AG04449 (cell line): ENCODE data around the gene LIPE.

ENCODE experiments used
- CTCF ChIA-PET: fragments of 350-600 bp; formaldehyde crosslinking; extraction: SDS; loops from one replicate; lab custom pipeline; 2021; ENCODE audit warnings: antibody characterized with exemption; lab: Yijun Ruan, JAX
- POLR2A ChIA-PET: fragments of 400-600, 350-600 bp; formaldehyde crosslinking; extraction: SDS; loops from one replicate; lab custom pipeline; 2020; ENCODE audit warnings: antibody characterized with exemption, inconsistent platforms; lab: Yijun Ruan, JAX
- DNase-seq: peaks from one replicate; pipeline ENCODE4 v3.0.0-alpha.2; 2010; ENCODE audit warnings: low read depth, low spot score
- H3K4me3 ChIP-seq: 2 replicates; pipeline ENCODE4 v1.5.1; 2011; ENCODE audit warnings: low read depth, mild to moderate bottlenecking, control low read depth, low read length
- CTCF ChIP-seq: IDR thresholded peaks from one replicate; pipeline ENCODE4 v1.5.1; 2011; ENCODE audit warnings: mild to moderate bottlenecking, moderate library complexity, low read length, control low read depth, inconsistent platforms; ENCODE audit not compliant: insufficient read depth; ENCODE audit errors: missing control alignments

The LIPE gene

GRCh38 chr19:42361545-42361910 lies 65.7 kb downstream of the LIPE start:
- H3K4me3 ChIP-seq: no peak overlapping the region
- CTCF ChIA-PET: no interaction called here
- POLR2A ChIA-PET: no interaction called here
- no peak for TF ChIP-seq CTCF
- DNase-seq: no peak

DNA sequence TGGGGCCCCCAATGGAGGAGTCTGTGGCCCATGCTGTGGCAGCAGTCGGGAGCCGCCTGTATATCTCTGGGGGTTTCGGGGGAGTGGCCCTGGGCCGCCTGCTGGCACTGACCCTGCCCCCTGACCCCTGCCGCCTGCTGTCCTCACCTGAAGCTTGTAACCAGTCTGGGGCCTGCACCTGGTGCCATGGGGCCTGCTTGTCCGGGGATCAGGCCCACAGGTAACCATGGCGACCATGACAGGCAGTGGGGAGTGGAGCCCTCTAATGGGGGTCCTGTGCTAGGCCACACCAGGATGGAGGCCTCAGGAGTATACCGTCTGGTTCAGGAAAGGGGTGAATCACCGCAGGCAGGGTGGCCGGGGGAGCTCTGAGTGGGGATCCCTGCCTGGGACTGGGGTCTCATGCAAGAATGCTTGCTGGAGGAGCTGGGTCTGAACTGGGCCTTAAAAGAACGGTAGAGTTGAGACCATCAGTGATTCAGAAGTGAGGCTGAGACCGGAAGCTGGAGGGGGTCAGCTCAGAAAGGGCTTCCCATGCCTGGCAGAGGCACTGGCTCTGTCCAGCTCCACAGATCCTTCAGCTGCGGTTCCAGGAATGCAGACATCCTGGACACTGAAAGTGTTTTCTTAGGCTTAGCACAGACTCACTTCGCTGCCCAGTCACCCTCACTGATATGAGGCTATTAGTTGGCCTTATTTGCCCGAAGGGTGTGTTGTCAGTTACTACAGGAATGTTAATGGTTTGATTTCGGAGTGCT lies 66.2 kb downstream of the LIPE start:
- CTCF ChIA-PET: no interaction called here
- no peak for TF ChIP-seq CTCF
- DNase-seq: no peak
- no peak overlapping the region for H3K4me3 ChIP-seq
- POLR2A ChIA-PET: no interaction called here

- TF ChIP-seq CTCF: no peak
- POLR2A ChIA-PET: no interaction called here
- CTCF ChIA-PET: no interaction called here
- DNase-seq: no peak
- H3K4me3 ChIP-seq: no peak overlapping the region
Observed at GRCh38 chr19:42357290-42357689, 69.9 kb downstream of the LIPE start.

GRCh38 chr19:42356686-42357085 lies 70.5 kb downstream of the LIPE start:
- ChIA-PET CTCF (no interaction called here), POLR2A (no interaction called here)
- TF ChIP-seq CTCF: no peak
- no peak overlapping the region for H3K4me3 ChIP-seq
- no peak for DNase-seq

DNA sequence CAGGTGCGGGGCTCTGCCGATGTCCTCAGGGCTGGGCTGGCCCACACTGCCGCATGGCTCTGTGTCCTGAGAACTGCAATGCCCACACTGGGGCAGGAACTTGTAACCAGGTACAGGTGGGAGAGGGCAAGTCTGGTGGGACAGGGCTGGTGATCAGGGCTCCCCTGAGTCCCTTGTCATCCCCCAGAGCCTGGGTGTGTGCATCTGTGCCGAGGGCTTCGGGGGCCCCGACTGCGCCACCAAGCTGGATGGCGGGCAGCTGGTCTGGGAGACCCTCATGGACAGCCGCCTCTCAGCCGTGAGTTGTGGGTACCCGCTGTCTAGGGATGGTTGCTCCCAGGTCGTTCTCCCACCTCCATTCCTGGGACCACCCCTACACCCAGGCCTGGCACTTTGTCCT lies 71.3 kb downstream of the LIPE start:
- H3K4me3 ChIP-seq: no peak overlapping the region
- CTCF ChIA-PET: interaction anchor here (2.6 kb wide), 1 partner anchor 45 kb away, joined by 9 read pairs; no protein-coding TSS in a partner anchor
- no peak for DNase-seq
- TF ChIP-seq CTCF: no peak
- POLR2A ChIA-PET: no interaction called here

DNA sequence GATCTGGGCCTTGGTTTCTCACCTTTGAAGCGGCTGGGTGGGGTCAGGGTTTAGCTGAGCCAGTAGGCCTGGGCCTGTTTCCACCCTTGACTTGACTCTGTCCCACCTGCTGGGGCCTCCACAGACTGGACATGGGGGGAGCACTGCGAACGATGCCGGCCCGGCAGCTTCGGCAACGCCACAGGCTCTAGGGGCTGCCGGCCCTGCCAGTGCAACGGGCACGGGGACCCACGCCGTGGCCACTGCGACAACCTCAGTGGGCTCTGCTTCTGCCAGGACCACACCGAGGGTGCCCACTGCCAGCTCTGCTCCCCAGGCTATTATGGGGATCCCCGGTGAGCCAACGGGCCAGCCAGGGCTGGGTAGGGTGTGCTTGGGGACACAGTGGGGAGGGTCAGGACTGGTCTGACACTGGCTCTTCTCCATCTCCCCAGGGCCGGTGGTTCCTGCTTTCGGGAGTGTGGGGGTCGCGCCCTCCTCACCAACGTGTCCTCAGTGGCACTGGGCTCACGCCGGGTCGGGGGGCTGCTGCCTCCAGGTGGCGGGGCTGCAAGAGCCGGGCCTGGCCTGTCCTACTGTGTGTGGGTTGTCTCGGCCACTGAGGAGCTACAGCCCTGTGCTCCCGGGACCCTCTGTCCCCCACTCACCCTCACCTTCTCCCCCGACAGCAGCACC lies 73.7 kb downstream of the LIPE start:
- H3K4me3 ChIP-seq: no peak overlapping the region
- TF ChIP-seq CTCF: no peak
- no peak for DNase-seq
- CTCF ChIA-PET: interaction anchor here (1.2 to 2.6 kb wide), 3 partner anchors 24 to 221 kb away, joined by 3 to 9 read pairs (median 3); no protein-coding TSS in a partner anchor
- POLR2A ChIA-PET: no interaction called here
